Lung microvascular endothelial cell (primary cell): ENCODE results near the gene TMPRSS11F. TPM values are rescaled to one million over a fixed set of nuclear protein-coding genes. Genes with fewer than 3 reads are reported as not detected.
A peak's percentile ranks its signal among the peaks of the same experiment; 100 is the strongest.
"Not testable (repeated sequence)": the region's sequence is repeated elsewhere in the genome, so short reads cannot be mapped to it uniquely, and the experiment has no call there.

Source experiments
- DNase-seq, 2 donors: peaks; one replicate each; pipeline versions ENCODE4 v3.0.0 to v3.0.0-alpha.2; 2010; ENCODE audit warnings: low read depth in 2 of 2
- total RNA-seq: library from RNA; depleted of rRNA; stranded (reverse); fragments of >200 nt; gene quantifications from 2 replicates; pipeline ENCODE4 v1.2.1, GENCODE V29; 2014

Gene TMPRSS11F
- total RNA-seq = not detected in 2 replicates

DNA sequence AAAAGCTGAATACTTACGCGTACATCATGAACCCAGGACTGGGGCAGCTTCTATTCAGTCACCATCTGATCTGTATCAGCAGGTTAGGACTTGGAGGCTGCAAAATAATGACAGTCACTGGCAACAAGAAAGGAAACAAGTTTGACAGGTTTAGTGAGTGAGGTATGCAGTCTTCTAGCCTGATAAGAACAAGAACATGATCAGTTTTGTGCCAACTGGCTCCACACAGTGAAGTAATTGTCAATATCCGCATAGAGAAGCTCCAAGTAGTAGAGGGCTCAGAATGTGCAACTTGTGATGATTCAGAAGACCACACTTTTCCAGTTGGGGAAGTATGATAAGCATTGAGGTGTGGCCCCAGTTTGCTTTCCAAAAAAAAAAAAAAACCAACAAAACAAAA is at the start of gene TMPRSS11F:
TSS of gene TMPRSS11F (minus strand) at position 77 of the 400 bp plus-strand sequence. CDS start at position 28, 49 bp downstream.
- DNase-seq = no peak

DNA sequence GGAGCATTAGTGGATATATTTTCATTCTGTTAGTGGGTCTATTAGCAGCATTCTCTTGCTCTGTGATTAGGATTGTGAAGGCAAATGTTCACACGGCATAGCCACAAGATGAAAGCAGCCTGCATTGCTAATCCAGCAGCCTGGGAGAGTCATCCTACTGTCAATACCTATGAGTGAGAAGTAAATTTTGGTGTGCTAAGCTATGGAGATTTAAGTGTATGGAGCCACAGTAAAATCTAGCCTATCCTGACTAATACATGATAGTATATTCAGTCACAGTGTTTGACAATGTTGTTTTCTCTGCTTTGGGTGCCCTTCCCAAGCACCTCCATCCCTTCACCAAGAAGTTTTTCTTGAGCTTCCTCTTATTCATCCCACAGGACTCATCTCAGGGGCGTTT is 47.2 kb upstream of the TMPRSS11F start:
- DNase-seq = no peak

DNA sequence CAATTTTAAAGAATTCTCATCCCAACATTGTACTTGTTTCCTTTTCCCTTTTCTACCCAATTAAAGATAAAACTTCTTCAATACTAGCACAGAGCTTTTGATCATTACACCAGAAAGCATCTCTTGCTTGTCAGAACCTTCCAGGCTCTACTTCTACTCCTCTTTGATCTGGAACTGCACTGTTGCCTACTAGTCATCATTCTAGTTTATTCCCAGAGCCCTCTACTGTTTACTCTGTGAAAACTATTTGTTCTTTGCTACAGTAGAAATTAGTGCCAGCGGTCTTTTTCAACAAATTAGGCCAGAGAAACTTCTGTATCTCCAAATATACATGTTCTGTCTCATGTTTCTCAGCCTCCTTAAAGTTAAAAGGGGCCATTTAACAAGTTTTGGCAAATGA is 46.8 kb upstream of the TMPRSS11F start:
- DNase-seq = no peak

DNA sequence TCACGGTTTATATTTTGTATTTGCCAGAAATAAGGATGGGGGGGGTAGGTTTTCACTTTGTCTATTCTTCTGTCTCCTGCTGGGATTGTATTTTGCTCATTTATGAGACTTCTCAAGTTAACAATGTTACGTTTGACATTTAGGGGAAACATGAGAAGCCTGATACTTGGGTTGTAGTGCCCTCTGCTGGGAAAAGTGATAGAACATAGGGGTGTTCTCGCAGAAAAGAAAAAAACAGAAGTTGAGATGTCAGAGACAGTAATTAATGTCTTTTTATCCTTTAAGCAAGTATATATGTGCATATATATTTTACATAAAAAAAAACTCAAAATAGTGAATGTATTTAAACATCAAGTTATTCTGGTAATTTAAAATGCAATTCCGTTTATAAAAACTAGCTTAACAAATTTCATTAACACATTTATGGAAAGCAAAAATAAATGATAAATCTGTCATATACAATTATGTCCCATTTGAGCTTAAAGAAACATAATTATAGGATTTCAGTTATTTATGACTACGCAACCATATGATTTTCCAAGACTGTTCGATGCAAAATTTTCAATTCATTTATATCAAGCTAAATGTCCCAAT is 46.0 kb upstream of the TMPRSS11F start:
- peak; percentile 60 to 67 for DNase-seq

DNA sequence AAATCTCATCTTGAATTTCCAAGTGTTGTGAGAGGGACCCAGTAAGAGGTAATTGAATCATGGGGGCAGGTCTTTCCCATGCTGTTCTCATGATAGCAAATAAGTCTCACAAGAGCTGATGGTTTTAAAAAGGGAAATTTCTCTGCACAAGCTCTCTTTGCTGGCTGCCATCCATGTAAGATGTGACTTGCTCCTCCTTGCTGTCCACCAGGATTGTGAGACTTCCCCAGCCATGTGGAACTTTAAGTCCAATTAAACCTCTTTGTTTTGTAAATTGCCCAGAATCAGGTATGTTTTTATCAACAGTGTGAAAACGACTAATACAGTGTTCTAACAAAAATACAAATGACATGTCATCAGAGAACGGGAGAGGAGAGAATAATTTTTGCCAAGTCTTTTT is 44.7 kb upstream of the TMPRSS11F start:
- DNase-seq = not testable (repeated sequence)

DNA sequence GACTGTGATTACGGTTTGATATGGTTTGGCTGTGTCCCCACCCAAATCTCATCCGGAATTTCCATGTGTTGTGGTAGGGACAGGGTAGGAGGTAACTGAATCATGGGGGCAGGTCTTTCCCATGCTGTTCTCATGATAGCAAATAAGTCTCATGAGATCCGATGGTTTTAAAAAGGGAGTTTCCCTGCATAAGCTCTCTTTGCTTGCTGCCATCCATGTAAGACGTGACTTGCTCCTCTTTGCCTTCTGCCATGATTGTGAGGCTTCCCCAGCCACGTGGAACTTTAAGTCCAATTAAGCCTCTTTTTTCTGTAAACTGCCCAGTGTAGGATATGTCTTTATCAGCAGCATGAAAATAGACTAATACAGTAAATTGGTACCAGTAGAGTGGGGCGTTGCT is 42.5 kb upstream of the TMPRSS11F start:
- not testable (repeated sequence) for DNase-seq

DNA sequence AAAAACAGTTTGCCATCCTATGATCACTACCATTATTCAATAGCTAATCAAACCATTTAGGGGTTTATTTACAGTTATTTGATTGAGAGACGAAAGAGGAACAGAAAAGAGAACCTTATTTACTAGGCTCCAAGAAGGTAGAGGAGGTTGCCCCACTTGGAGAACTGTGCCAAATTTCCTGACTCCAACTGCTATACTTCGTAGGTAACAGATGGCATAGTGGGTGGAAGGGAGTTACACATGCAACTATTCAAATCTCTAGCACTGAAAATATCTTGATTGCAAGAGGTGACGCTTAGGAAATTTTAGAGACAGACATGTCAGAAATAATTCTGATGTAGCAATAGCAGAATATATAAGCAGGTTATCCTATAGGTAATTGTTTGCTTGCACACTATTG is 38.0 kb upstream of the TMPRSS11F start:
- DNase-seq = no peak

DNA sequence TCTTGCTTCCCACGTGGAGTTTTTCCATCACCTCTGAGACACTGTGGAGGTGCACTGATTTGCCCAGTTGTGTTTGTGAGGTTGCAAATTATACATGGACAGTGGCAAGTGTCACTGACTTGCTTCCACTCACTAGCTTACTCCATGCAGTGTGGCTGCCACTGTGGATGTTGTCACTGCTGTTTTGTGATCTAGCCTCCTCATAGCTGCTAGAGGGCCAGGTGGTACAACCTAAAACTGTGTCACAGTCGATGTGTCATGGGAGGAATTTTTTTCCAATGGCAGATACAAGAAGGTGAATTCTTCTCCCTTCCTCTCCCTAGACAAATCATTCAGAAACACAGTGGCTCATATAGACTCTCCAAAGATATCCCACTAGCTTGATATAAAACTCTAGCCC is 37.5 kb upstream of the TMPRSS11F start:
- DNase-seq = no peak

DNA sequence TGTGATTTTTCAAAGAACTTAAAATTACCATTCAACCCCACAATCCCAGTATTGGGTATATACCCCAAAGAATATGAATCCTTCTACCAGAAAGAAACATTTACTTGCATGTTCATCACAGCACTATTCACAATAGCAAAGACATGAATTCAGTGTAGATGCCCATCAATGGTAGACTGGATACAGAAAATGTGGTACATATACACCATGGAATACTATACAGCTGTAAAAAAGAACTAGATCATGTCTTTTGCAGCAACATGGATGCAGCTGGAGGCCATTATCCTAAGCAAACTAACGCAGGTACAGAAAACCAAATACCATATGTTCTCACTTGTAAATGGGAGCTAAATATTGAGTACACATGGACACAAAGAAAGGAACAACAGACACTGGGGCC is 34.1 kb upstream of the TMPRSS11F start:
- DNase-seq = no peak

DNA sequence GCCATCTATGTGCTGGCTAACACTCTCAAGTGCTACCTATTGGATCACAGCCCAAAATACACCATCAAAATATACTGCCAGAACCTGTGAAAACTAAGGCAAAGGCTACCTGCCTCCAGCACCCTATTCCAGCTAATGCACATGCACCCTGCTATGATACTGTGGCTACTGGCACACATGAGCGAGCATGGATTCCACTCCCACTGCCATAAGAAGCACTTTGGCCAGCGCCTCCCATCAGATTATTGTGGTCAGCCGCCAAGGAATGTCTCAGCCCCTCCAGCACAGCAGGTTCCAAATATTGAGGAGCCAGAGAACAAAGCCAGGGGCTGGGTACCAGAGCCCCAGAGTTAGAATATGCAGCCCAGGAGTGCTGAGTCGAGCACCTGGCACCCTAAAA is 32.5 kb upstream of the TMPRSS11F start:
- no peak for DNase-seq

DNA sequence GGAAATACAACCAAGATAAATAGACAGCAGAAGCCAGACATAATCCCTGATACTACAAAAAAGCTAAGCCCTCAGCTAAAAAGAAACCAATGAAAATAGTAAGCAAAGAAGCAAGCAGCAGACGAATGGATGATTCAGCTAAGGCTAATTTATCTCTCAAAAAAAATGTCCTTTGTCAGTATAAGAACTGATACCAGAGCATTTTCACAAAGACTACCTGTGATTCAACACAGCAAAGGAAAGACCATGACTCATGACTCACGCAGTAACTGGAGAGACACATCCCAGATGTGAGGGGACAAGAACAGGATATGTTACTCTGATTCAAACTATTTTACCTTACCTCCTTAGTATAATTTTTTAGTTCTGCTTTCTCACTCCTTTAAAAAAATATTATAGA is 22.7 kb upstream of the TMPRSS11F start:
- peak in 1 of 2 donors; percentile 3 for DNase-seq

DNA sequence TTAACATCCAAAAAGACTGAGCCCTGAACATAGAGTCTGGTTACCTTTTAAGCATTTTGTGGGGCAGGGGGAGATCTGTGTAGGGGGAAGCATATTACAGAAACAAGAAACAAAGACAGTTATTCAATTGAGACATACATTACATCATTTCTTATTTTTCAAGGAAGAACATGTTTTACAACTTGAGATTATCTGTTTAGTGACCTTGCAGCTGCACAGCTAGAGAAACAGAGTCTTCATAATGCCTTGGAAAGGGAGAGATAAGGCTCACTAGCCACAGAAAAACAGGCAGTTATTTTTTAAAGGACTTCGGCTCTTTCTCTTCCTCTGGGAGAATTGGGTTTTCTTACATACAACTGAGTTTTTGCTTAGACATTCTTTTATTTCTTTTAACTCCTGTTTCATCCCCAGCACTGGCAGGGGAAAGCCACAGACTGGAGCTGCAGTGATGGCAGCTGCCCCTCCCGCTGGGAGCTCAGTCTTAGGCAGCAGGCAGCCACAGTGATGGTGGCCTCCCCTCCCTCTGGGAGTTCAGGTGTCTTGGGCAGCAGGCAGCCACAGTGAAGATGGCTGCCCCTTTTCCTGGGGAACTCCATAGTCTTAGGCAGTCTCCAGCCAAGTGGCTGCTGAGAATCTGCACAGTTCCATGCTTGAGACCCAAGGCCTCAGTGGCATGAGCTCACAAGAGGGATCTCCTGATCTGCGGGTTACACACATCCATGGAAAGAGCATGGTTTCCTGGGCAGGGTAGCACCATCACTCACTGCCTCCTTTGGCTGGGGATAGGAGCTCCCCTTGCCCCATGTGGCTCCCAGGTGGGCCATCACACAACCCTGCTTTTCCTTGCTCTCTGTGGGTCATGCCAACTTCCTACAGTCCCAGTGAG is 19.4 kb upstream of the TMPRSS11F start:
- DNase-seq = no peak

DNA sequence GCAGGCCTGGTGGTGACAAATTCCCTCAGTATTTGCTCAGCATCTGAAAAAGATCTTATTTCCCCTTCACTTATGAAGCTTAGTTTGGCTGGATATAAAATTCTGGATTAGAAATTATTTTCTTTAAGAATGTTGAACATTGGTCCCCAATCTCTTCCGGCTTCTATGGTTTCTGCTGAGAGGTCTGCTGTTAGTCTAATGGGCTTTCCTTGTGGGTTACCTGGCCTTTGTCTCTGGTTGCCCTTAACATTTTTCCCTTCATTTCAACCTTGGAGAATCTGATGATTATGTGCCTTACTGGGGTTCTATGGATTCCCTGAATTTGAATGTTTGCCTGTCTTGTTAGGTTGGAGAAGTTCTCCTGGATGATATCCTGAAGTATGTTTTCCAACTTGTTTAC is 17.4 kb upstream of the TMPRSS11F start:
- DNase-seq = no peak

DNA sequence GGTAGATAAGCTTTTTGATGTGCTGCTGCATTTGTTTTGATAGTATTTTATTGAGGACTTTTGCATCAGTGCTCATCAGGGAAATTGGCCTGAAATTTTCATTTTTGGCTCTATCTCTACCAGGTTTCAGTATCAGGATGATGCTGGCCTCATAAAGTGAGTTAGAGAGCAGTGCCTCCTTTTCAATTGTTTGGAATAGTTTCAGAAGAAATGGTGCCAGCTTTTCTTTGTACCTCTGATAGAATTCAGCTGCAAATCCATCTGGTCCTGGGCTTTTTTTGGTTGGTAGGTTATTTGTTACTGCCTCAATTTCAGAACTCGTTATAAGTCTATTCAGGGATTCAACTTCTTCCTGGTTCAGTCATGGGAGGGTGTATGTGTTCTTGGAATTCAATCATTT is 15.6 kb upstream of the TMPRSS11F start:
- no peak for DNase-seq

DNA sequence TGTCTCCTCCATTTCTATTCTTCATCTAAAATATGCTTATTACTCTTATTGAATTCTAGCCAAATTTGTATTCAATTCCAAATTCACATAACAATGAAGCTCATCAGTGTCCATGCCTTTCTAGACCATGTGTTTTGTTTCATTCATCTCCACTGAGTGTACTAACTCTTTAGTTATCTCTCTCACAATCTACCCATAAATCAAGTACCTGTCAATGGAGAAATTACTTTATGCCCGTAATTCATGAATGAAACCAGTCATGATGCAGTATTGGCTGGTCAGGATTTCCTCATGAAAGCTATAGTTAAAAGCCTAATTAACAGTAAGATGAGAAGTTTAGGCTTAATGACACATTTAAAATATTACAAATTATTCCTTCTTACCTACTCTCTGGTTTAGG is 12.2 kb upstream of the TMPRSS11F start:
- no peak for DNase-seq

DNA sequence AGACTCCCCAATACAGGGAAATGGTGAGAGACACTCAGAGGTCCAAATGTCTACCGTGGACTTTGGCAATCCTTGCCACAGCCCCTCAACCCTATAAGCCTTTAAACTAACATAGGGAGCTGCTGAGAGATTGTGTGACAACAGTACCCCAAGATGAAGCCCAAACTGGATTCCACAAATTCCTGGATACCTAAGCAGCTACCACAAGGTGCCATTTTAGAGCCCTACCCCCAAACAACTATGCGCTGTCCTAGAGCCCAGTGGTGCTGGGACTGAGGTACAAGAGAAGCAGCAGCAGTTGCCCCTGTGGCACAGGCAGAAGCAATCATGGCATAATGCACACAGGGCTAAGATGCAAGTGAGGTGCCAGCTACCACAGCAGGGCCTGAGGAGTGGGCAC is 2.7 kb upstream of the TMPRSS11F start:
- no peak for DNase-seq

DNA sequence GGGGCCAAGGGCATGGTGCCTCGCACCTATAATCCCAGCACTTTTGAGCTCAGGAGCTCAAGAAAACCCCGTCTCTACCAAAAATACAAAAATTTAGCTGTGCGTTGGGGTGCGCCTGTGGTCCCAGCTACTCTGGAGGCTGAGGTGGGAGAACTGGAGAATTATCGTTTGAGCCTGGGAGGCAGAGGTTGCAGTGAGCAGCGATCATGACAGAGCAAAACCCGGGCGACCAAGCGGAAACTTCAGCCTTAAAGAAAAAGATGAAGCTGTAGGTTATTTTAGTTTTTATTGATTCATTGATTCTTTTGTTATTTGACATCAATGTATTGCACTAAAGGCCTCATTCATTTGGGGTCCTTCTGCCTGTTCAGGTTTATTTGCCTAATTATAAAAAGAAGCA is 5.4 kb downstream of the TMPRSS11F start:
- no peak for DNase-seq

DNA sequence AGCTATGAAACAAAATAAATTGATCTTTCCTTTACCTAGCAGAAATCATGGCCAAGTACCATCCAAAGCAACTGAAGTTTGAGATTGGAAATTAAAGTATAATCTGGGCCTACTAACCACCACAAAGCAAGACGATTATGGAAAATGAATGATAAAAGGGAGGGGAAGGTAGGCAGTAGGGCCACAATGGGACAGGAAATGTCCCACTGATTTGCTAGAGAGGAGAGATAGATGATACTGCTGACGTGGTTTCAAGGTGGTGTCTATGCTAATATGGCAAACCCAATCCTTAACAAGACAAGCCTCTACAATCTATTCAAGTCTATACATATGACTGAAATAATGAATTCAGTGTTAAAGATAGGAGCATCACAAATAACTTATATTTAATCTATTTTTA is 6.1 kb downstream of the TMPRSS11F start:
- DNase-seq = no peak

DNA sequence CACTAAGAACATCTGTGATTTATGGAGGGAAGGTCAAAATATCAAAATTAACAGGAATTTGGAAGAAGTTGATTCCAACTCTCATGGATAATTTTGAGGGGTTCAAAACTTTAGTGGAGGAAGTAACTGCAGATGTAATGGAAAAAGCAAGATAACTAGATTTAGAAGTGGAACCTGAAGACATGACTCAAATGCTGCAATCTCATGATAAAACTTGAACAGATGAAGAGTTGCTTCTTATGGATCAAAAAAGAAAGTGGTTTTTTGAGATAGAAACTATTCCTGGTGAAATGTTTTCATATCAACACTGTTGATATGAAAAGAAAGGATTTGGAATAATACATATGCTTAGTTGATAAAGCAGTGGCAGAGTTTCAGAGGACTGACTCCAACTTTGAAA is 9.7 kb downstream of the TMPRSS11F start:
- DNase-seq = no peak

DNA sequence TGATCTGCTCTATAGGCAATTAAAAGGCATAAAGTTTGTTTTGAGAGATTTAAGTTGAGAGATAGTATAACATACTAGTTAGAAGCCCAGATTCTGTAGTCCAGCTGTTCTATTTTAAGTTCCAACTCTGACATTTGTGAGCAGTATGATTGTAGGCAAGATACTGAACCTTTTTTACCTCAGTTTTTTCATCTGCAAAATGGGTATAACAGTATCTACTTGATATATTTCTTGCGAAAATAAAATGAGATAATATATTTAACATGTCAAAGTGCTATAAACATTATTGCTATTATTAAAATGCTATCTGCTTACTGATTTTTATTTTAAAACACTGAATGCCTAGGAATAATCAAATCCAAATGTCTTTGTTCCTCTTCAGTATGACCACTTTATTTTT is 19.2 kb downstream of the TMPRSS11F start:
- DNase-seq = no peak

DNA sequence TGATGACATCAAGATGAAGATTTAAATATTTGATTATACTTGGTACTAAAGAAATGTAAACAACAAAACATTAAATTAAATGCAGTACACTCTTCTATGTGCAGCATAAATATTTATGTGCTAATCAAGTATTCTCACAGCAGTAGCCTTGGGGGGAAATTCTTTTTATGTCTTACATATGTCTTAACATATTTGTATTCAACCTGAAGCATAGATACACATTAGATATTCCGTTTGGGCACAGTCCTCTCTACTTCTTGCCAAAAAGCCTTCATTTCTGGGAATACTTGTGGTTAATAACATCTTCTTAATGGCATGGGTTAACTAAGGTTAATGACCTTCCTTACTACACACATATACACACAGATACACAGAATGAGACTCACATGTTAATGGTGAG is 19.8 kb downstream of the TMPRSS11F start:
- no peak for DNase-seq

DNA sequence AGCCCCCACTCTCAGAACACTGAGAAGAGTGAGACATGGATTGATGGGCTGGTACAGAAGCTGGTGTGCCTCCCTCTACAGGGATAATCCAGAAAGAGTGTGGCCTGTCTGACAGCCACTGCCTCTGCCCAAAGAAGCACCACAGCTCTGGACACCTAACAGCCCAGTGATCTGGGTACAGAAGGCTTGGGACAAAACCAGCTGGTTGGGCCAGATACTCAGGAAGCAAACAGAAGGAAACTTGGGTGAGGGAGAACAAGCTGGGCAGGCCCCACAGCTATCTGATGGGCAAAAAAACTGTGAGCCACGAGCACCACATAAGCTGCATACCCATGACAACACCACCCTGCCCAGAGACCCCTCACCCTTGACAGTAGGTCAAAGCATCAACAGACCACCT is 46.9 kb downstream of the TMPRSS11F start:
- DNase-seq = no peak

DNA sequence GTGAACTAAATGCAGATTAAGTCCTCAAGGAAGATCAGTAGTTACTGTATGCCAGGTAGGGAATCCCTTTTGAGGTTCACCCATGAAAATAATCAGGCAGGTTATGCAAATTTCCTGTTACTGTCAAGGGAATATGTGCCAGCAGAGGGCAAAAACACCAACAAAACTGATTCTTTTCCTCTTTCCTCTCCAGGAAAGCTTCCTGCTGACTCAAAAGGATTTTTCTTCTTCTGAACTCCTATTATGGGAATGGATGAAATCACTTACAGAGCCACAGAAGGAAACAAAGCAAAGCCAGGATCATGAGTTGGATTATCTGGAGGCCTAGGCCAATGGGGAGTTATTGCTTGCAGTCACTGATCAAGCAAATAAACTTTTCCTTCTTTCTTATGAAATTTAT is 49.7 kb downstream of the TMPRSS11F start:
- DNase-seq = no peak
